ENCODE data around the gene PACRG.

Gene PACRG

GRCh38 chr6:163170294-163170883 is 442.6 kb downstream of the PACRG start:
- FAIRE-seq = no peak
- DNase-seq (ENCODE audit: insufficient read length, low spot score) = peak; percentile 9
- TF ChIP-seq POLR2A (IDR thresholded peaks at IDR 0.05; ENCODE audit: low read depth, low read length) = no peak

GRCh38 chr6:163173741-163174140 is 446.0 kb downstream of the PACRG start:
- DNase-seq (ENCODE audit: insufficient read length, low spot score) (no peak), FAIRE-seq (no peak)
- no peak for TF ChIP-seq POLR2A (IDR thresholded peaks at IDR 0.05; ENCODE audit: low read depth, low read length)

DNA sequence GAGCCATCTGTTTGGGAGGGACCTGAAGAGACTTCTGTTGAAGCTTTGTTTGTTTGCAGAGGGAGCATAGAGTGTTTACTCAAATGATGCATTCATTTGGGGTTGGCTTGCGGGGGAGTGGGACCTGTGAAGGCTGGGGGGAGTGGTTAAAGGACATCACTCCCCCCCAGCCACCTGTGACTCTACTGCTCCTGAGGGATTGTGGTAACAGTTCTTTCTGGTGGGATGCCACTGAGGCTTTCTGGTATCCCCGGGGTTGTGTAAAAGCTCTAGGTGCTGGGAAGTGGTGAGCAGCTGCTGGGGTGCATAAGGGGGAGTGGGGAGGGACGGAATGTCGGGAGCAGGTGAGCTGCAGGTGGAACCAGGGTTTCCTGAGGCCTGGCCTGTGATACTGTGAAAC is 447.5 kb downstream of the PACRG start:
- DNase-seq (ENCODE audit: insufficient read length, low spot score) = no peak
- FAIRE-seq = no peak
- no peak for TF ChIP-seq POLR2A (IDR thresholded peaks at IDR 0.05; ENCODE audit: low read depth, low read length)

DNA sequence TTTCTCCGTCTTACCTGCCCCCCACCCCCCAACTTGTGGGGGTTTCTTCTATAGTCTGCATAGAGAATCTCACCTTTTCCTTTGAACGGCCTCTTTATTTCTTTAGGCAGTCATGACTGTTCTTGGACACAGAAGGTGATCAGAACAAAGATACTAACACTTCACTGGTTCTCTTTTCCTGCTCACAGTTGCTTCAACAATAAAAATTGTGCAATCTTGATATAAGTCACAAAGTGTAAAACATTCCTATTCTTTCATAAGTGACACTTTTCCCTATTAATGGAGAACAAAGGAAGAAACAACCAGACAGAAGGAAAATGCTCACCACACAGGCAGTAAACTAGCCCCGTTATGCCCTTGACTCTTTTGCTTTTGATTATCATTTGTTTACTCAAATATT is 448.3 kb downstream of the PACRG start:
- FAIRE-seq = no peak
- TF ChIP-seq POLR2A (IDR thresholded peaks at IDR 0.05; ENCODE audit: low read depth, low read length) = no peak
- DNase-seq (ENCODE audit: insufficient read length, low spot score) = no peak

- no peak for DNase-seq (ENCODE audit: insufficient read length, low spot score)
- TF ChIP-seq POLR2A (IDR thresholded peaks at IDR 0.05; ENCODE audit: low read depth, low read length) = no peak
- no peak for FAIRE-seq
These were observed 449.2 kb downstream of the PACRG start for GRCh38 chr6:163177007-163177406.

DNA sequence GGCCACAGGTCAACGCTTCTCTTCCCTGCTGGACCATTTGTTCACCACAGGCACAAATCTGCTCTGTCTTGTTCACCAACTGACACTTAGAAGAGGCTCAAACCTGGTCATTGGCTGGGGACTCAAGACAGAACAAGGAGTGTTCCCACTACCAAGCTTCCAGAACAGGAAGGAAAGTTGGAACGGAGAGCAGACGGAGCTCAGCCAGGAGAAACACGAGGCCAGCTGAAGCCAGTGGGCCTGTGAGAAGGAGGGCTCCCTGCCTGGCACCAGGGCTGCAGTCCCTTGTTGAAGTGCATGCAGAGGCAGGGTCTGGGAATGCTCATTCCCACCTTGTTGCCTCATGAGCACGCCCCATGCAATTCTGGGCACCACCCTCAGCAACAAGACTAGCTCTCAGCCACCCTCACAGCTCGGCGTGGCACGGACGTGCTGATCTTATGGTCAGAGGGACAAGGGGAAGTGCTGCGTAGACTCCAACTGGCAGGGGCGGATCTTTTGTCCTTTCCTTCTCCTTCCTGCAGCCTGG is 450.2 kb downstream of the PACRG start:
- no peak for TF ChIP-seq POLR2A (IDR thresholded peaks at IDR 0.05; ENCODE audit: low read depth, low read length)
- FAIRE-seq (no peak), DNase-seq (ENCODE audit: insufficient read length, low spot score) (no peak)

- TF ChIP-seq POLR2A (IDR thresholded peaks at IDR 0.05; ENCODE audit: low read depth, low read length) = no peak
- FAIRE-seq (no peak), DNase-seq (ENCODE audit: insufficient read length, low spot score) (no peak)
These were observed 451.3 kb downstream of the PACRG start for GRCh38 chr6:163179061-163179460.

GRCh38 chr6:163179721-163180120 is 451.9 kb downstream of the PACRG start:
- DNase-seq (ENCODE audit: insufficient read length, low spot score) (no peak), FAIRE-seq (no peak)
- no peak for TF ChIP-seq POLR2A (IDR thresholded peaks at IDR 0.05; ENCODE audit: low read depth, low read length)

- FAIRE-seq (no peak), DNase-seq (ENCODE audit: insufficient read length, low spot score) (no peak)
- TF ChIP-seq POLR2A (IDR thresholded peaks at IDR 0.05; ENCODE audit: low read depth, low read length) = no peak
These were observed 453.2 kb downstream of the PACRG start for GRCh38 chr6:163180874-163181541.

DNA sequence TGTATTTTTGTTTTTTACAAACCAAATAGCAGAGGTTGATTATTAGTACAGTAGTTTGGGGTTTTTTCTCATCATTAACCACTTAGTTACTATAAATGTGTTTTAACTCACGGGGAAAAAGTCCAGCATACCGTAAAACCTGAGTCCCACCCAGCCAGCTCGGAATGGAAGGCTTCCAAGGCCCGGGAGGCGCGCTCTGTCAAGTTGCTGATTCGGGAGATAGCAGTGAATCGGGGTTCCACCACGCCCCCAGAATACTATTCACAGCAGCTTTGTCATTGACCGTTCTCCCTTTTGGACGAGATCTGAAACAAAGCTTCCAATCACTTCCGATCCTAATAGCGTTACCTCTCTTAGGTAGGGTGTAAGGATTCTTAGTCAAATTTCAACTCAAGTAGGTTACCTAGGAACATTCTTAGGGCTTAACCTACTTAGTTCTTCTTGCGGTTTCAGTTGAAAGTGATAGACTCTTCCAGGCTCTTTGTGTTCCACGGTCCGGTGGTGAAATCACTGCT is 453.9 kb downstream of the PACRG start:
- FAIRE-seq = no peak
- no peak for DNase-seq (ENCODE audit: insufficient read length, low spot score)
- no peak for TF ChIP-seq POLR2A (IDR thresholded peaks at IDR 0.05; ENCODE audit: low read depth, low read length)

GRCh38 chr6:163182696-163183095 is 454.9 kb downstream of the PACRG start:
- no peak for TF ChIP-seq POLR2A (IDR thresholded peaks at IDR 0.05; ENCODE audit: low read depth, low read length)
- FAIRE-seq (no peak), DNase-seq (ENCODE audit: insufficient read length, low spot score) (no peak)

GRCh38 chr6:163183806-163184205 is 456.0 kb downstream of the PACRG start:
- no peak for DNase-seq (ENCODE audit: insufficient read length, low spot score)
- TF ChIP-seq POLR2A (IDR thresholded peaks at IDR 0.05; ENCODE audit: low read depth, low read length) = no peak
- no peak for FAIRE-seq

- FAIRE-seq = no peak
- DNase-seq (ENCODE audit: insufficient read length, low spot score) = no peak
- no peak for TF ChIP-seq POLR2A (IDR thresholded peaks at IDR 0.05; ENCODE audit: low read depth, low read length)
These were observed 458.0 kb downstream of the PACRG start for GRCh38 chr6:163185744-163186143.

DNA sequence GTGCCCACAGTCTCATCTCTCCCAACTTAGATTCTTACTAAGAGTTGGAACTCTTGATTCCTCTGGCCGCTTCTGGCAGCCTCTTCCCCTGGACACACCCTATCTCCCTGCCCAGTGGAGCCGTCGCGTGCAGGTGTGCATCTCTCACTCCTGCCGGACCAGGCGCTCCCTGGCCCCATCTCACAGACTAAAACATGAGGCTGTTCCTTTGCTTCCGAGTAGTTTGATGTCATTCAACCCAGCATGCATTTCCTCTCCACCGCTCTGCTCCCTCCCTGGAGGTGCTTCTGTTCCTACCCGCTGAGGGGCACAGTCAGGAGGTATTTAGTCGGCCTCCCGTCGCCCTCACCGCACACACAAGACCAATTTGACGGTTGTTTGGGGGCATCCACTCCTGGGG is 458.8 kb downstream of the PACRG start:
- FAIRE-seq (no peak), DNase-seq (ENCODE audit: insufficient read length, low spot score) (no peak)
- no peak for TF ChIP-seq POLR2A (IDR thresholded peaks at IDR 0.05; ENCODE audit: low read depth, low read length)

DNA sequence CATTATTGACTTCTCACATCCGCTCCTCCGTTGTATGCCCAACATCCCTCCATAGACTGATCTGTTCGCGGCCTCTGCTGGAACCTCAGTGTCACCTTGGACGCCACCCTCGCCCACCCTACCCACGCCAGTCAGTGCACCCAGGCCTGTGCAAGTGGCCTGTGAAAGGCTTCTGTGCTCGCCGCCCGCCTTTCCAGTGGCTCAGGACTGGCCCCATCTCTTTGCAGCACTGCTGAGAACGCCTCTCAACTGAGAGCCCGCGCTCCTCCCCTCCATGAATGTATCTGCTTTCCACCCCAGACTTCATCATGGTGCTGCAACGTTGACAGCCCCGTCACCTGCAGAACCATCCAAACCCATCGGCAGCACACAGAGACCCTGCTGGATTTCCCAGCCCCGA is 459.4 kb downstream of the PACRG start:
- TF ChIP-seq POLR2A (IDR thresholded peaks at IDR 0.05; ENCODE audit: low read depth, low read length) = no peak
- FAIRE-seq = no peak

More for the DNA sequence above, 459.4 kb downstream of the PACRG start:
- DNase-seq (ENCODE audit: insufficient read length, low spot score) = no peak

Data from H54 (cell line).